ENCODE results near the gene FKTN. TPM values are rescaled to one million over a fixed set of nuclear protein-coding genes. Genes with fewer than 3 reads are reported as not detected.

FKTN gene
- total and polyA plus RNA-seq, 9 of the 15 experiments (the other 6 are each of a cell fraction or from before 2014, with no cell fraction given) = 5.4 to 16.3 (median 10.4) TPM

GRCh38 chr9:105676351-105676923, 118.5 kb downstream of the FKTN start (continued):
- TF ChIP-seq TARDBP (IDR thresholded peaks at IDR 0.05) = 0 out of 2 replicates have a peak, but pooled peaks have one; percentile 39
- TF ChIP-seq ELF1 (tag; IDR thresholded peaks at IDR 0.05) = peak; percentile 61
- no peak for TF ChIP-seq ZBTB7A (IDR thresholded peaks at IDR 0.05; ENCODE audit: borderline replicate concordance, control insufficient read depth, low read depth, low read length)
- TF ChIP-seq TSHZ1 (CRISPR knock-in tag; IDR thresholded peaks at IDR 0.05) = no peak
- TF ChIP-seq ZNF217 (CRISPR knock-in tag; IDR thresholded peaks at IDR 0.05) = no peak
- peak; percentile 71 for TF ChIP-seq NFIC (IDR thresholded peaks at IDR 0.05)
- no peak for TF ChIP-seq JUNB (CRISPR knock-in tag; conservative IDR thresholded peaks at IDR 0.05)
- TF ChIP-seq CC2D1A (IDR thresholded peaks at IDR 0.05) = peak; percentile 80; the same call in 1 of the 2 replicates
- TF ChIP-seq MTA1 (IDR thresholded peaks at IDR 0.05; ENCODE audit: borderline replicate concordance) = peak; percentile 59; the same call in 1 of the 2 replicates
- TF ChIP-seq SMC3 (conservative IDR thresholded peaks at IDR 0.05; ENCODE audit: insufficient read depth, low read depth, low read length) = no peak
- TF ChIP-seq POU5F1 (IDR thresholded peaks at IDR 0.05; ENCODE audit: borderline replicate concordance, low read depth, low read length, partially characterized antibody) = no peak
- TF ChIP-seq CHAMP1 (IDR thresholded peaks at IDR 0.05) = peak; percentile 52; the same call in 1 of the 2 replicates
- no peak for TF ChIP-seq FOXP1 (CRISPR knock-in tag; IDR thresholded peaks at IDR 0.05)
- TF ChIP-seq RBBP5 (IDR thresholded peaks at IDR 0.05; ENCODE audit: borderline replicate concordance, insufficient read depth, low read length, poor library complexity, severe bottlenecking) = no peak
- no peak for TF ChIP-seq ZNF12 (CRISPR knock-in tag; IDR thresholded peaks at IDR 0.05)
- no peak for TF ChIP-seq ZNF639 (CRISPR knock-in tag; conservative IDR thresholded peaks at IDR 0.05 in 1 of 2, IDR thresholded peaks at IDR 0.05 in 1 of 2)
- peak; percentile 66; the same call in 1 of the 2 replicates for TF ChIP-seq JUND (IDR thresholded peaks at IDR 0.05; ENCODE audit: borderline replicate concordance, low read depth, low read length)
- peak; percentile 9; the same call in 1 of the 3 replicates for TF ChIP-seq JUND (tag; IDR thresholded peaks at IDR 0.05; ENCODE audit: borderline replicate concordance, low read depth, low read length)
- TF ChIP-seq KDM1A (IDR thresholded peaks at IDR 0.05) = peak; percentile 93 to 94
- 0 out of 2 replicates have a peak, but pooled peaks have one; percentile 18 for TF ChIP-seq NFE2 (IDR thresholded peaks at IDR 0.05; ENCODE audit: low read depth)
- peak in 1 of 2 experiments; percentile 43; a peak in 1 of 4 replicates for TF ChIP-seq FOXK2 (conservative IDR thresholded peaks at IDR 0.05 in 1 of 2, IDR thresholded peaks at IDR 0.05 in 1 of 2; ENCODE audit: low read depth in 2 of 2)
- 0 out of 4 replicates have a peak, but pooled peaks of 1 of the 2 experiments have one; percentile 51 for TF ChIP-seq TRIM24 (IDR thresholded peaks at IDR 0.05)
